ENCODE measurements around the gene PBX1.

Gene PBX1

DNA sequence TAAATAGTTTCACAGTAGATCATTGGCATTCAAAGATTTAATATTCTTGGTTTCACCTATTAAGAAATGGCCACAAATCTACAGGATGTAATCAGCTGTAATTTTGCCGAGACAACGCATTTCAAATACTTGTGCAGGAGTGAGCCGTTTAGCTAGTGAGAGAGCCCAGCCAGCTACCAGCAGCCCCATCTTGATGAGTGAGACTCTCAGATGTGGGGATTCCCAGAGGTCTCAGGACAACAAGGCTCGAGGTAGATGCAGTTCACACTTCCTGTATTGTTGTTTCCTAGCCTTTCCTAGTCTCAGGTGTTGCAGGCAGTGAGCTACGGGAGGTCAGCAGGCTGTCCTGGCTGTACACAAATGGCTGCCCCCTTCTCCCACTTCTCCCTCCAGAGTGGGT, 108.6 kb downstream of the PBX1 start:
- DNase-seq (ENCODE audit: low spot score): no peak

DNA sequence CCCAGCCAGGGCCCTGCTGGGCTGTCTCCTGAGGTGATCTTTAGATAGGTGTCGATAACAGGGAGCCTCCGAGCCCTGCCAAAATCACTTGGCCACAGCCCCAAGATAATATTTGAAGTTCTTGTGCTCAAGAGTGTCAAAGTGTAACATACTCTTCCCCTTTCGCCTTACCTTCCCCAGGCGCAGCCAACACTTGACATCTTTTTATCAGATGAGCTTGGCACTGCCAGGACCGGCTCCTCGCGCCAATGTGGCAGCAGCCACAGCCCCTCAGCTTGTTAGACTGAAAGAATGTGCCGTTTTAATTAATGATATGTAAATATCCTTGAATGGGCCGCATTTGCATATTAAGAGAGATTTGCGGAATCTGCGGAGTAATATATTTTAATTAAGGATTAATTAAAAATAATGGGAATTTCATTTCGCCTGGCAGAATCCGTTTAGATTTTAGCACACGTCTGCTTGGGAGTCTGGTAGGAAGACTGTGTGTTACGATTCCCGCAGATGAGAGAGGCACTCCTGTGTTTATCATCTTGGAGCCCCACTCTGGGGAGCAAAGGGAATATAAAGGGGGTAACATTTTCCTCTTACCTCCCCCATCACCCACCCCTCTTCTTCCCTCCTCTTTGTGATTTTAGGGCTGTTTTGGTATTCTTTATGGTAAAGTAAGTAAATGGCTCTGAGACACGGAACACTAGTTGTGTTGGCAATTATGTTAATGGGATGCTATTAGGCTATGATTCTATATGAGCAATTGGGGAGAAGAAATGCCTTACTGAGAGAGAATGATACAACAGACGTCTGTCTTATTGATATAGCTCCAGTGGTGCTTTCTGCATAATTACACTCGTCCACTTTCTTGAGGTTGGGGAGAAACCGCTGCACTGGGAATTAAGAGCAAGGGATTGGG, 109.8 kb downstream of the PBX1 start:
- no peak for DNase-seq (ENCODE audit: low spot score)

DNA sequence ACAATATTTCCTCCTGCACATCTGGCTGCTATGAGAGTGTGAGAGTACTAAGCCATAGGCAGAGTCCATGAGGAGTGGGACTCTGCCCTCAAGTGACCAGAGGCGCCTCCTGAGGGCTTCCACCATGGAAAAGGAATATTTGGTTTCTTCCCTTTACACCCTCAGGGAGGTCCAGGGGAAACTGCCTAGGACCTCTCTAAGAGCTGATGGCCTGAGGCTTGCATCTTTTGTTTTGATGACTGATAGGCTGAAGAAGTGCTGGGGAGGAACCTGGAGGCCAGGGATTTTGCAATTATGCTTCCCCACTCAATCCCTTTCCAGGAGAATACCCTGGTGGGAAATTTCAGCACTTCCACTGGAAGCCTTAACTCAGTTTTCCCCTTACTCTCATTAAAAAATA, 111.0 kb downstream of the PBX1 start:
- no peak for DNase-seq (ENCODE audit: low spot score)

DNA sequence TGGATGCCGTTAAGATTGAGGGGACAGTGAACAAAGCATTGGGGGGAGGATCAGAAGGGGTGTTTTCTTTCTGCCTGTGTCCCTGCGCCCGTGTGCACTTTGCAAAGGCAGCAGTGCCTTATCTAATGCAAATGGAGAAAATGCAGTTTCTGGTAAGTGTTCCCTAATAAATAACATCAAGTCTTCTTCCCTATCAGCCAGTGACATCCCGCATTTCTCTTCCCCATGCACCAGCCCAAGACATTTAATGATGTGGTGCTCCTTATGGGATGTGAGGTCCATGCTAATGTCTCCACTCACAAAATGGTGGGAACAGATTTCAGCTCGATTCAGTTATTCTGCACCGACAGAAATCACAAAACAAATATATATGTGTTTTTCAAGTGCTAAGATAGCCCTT, 111.8 kb downstream of the PBX1 start:
- DNase-seq (ENCODE audit: low spot score): no peak

DNA sequence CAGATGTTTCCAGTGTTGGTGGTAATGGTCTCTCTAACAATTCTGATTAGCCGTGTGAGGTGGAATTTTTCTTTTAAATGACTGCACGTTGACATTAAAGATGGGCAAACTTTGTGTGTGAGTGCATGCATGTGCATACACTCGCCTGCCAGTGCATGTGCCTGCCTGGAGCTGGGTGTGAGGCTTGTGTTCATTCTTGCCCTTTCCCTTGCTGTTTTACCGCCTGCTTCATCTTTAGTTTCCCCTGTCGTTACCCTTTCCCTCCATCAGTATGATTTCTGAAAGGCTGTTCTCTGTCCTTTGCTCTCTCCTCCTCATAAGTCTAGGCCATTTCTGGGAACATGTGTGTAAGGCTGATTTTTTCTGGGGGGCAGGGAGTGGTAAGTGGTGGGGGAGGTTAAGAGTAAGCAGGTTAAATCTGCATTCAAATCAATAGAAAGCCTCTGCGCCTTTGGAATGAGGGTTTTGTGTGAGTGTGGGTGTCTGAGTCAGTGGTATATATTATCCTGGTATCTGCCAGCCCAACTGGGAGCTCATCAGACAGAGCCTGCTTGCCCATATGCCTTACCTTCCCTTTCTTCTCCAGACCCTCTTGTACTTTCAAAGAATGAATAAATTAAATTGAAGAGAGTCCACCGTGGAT, 112.5 kb downstream of the PBX1 start:
- no peak for DNase-seq (ENCODE audit: low spot score)

DNA sequence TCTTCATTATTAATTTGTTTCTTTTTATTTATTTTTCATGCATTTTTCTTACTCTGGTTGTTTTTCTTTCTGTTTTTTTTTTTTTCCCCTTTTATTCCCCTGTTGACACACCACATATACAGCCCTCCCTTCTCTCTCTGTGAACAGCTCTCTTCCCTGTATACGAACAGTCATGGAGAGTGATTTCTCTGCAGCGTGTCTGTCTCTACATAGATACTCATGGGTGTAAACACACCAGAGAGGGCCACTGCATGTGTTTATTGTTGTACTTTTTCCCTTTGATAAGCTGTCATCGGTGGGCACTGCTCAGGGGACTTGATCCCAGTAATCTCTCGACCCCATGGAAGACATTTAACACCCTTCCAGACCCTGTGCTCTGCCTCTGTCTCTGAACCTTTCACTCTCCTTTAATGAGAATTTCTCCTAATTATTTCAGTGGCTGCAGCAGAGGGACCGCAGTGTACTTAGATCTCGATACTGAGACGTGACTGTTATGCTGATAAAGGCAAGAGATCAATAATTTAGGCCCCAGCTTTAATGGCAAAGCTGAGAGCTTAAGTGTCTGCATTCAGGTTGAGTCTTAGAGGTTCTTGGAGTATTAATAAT, 113.1 kb downstream of the PBX1 start:
- DNase-seq (ENCODE audit: low spot score): no peak

DNA sequence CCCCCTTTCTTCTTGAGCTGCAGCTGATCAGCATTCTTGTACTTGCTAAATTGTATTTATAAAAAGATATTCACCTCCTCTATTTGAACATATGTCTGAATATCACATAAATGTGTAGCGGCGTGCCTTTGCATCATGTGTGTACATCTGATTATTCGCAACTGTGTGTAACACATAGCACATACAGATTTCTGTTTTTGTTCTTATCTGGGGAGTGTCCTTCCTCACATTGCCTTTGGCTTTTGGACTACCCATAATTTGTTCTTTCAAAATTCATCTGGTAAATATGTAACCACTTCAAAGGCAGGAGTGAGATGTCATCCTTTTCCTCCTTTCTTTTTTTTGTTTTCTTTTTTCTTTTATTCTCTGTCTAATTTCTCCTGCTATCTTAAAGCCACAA, 113.6 kb downstream of the PBX1 start:
- no peak for DNase-seq (ENCODE audit: low spot score)

DNA sequence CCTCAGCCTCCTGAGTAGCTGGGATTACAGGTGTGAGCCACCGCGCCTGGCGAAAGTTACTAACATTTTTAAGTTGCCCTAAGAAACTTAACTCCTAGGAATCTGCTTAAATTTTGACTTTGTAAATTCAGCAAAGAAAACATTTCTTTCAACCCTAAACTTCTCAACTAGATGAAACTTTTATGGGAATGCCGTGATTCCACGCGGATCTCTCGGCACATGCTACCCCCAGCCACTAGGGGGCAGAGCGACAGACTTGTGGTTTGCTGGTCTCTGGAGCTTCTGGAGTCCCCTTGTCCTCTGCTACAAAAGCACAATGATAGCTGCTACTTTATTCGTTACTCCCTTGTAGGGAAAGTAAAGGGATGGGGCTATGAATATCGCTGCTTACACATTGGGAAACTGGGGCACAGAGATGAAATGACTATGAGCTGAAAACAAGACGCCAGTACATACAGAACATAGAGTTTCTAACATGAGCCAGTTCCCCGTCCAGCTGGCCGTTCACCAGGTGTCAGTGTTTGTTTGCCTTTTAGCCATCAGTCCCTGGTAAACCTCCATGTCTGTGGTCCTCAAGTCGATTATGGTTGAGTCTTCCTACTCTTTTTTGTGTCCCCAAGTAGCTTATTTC, 114.7 kb downstream of the PBX1 start:
- no peak for DNase-seq (ENCODE audit: low spot score)

DNA sequence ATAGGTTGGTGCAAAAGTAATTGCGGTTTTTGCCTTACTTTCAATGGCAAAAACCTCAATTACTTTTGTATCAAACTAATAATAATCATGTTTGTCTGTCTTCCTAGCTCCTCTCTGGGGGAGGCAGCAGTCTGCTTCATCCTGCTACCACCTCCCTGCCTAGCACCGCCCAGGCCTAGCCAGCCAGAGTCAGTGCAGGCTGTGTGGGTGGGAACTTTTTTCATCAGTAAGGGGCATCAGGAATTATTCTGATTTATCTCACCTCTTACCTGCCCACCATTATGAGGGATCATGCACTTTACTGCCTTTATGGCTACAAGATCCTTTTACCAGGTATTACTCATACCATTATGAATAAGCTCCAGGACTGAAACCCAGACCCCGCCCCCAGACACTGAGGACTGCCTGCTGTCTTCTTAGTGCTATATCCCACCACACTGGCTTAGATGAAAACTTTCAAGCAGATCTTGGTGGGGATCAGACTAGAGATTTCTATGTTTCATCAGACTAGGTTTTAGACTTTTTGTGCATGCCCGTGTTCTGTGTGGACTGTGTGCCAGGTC, 116.4 kb downstream of the PBX1 start:
- no peak for DNase-seq (ENCODE audit: low spot score)

DNA sequence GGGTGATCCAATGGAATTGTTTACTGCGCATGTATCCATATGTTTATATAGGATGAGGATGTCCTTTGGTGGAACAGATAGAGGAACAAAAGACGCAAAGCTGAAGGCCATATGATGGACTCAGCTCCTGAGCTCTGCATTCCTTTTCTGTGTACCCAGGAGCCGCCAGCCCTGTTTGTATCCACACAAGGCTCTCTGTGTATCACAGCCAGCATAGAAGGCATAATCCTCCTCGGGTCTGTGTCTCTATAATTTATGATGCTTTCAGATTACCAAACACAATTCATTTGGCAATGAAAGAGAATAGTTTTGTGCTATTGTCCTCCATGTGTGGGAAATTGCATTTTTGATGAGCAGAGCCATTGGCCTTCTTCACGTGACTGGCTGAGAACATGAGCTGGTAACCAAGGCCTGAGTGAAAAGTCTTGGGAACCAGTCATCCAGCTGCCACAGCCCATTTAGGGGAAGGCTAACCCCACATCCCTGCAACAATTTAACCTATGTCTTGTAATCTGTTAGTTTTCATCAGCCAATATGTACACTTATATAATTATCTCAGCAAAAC, 119.2 kb downstream of the PBX1 start:
- peak; percentile 56 for DNase-seq (ENCODE audit: low spot score)

DNA sequence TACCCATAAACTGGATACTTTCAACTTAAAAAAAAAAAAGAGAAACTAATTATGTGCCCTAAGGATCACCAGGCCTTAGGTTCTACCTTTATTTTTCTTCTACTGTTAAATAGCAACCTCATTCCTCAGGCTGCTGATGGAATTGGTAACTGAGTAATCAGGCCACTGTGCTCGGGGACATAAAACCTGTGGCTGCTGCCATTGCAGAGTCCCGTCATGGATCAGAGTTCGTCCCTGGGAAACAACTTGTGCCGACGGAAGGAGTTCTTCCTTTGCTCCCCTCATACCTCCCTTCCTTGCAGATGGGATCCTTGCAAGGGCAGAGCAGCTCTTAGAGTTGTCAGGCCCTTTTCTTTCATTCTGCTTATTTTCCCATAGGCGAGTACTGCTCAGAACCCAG, 123.6 kb downstream of the PBX1 start:
- DNase-seq (ENCODE audit: low spot score): no peak

DNA sequence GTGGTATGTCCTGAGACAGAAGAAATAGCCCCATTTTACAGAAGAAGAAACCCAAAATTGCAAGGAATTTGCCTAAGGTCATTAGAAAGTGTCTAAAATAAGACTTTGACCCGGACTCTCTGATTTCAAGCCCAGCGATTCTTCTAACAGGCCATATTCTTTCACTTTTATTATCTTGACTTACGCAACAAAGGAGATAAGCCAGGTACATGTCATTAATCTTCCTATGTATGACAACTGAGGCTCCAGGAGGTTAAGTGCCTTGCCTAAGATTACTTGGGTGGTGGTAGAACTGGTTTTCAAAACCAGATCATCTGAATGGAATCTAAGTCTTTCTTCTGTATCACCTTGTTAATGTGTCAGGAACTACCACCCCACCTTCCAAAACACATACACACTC, 124.3 kb downstream of the PBX1 start:
- no peak for DNase-seq (ENCODE audit: low spot score)

DNA sequence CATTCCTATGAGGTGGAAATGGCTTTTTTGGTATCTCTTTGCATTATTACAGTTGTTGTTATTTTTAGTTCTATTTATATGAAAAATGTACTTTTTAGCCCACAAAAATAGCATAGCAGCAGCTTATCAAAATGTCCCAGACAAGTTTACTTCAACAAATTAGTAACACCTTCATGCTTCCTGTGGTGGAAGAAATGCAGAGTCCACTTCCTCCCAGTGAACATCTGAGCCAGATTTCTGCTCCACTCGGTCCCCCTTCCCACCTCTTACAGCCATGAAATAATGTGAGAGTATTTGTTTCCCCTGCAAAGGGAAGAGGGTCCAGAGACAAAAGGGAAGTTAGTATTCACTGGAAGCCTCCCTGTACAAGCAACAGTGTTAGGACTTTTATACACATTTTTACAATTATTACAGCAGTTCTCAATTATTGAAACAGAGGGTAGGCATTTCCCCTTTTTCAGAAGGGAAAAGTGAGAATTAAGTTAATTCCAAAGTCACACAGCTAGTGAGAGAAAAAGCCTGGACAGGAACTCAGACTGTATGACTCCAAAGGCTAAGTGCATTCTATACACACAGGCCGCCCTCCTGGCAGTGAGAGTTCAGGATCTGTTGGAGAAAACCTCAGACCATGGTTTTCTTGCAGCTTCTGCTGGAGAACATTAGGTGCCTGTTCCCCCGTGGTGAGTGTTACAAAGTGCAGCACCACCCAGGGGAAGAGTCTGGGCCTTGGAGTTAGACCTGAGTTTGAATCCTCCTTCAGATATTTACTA, 126.5 kb downstream of the PBX1 start:
- no peak for DNase-seq (ENCODE audit: low spot score)

DNA sequence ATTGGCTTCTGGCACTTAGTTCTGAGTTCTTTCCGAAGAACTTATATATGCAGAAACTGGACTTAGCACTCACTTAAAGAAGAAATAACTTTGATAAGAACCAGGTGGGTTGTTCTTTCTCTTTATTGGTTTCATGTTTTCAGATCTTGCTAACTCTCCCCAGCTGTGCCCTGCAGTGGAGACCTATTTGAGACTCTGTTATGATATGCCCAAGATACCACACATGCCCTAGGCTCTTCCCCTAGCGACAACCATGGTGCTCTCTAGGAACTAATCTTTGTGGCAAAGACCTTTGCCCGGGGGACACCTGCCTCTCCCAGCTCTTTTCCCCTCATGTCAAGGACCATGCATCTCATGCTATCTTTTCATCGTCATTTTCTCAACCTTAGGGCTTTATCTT, 128.8 kb downstream of the PBX1 start:
- no peak for DNase-seq (ENCODE audit: low spot score)

DNA sequence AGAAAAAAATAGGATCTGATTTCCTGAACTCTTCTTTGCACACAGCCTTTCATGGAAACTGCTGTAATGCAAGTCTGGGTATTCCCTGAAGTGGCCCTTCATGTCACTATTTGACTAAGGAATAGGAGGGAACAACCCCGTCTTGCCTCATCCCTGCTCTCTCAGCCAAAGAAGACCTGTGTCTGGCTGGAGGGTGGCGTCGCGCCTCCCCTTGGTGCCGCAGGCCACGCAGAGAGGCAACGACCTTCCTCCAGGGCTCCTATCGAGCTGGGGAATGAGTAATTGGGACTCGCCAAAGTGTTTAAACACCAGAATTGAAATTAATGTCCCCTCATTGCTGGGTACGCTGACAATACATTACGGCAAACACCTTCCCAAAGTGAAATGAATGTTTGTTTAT, 129.8 kb downstream of the PBX1 start:
- DNase-seq (ENCODE audit: low spot score): no peak

DNA sequence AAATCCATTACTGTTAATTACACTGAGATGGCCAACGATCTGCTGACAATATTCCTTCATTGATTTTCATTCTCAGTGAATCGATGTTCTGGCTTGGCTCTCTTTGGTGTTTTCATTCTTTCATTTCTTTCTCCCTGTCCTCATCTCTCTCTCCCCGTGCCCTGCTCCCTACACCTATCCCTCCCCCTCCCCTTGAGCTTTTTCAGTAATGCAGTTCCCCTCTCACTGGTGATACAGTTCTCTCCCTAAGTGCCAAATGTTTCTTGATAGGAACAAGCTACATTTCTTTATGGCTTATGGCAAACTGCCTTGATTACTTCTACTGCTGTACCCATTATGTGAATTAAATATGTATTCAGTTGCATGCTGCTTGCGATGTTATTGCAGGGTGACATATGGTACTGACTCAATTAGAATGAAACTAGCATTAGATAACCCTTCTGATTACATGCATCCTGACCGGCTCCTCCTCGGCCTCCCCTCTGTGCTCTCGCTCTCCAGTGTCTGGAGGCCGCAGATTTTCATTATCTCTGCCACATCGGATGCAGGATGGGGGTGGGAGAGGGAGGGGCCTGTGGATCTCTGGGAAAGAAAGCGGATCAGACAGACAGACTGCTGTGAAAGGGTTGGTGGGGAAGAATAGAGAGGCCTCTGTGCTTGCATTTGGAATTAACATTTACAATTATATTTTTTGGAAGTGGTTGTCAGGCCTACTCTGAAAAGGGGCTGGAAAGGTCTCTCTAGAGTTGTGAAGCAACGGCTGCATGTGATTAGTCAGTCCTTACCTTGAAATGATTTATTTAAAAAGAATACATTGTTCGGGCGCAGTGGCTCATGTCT, 130.9 kb downstream of the PBX1 start:
- no peak for DNase-seq (ENCODE audit: low spot score)

DNA sequence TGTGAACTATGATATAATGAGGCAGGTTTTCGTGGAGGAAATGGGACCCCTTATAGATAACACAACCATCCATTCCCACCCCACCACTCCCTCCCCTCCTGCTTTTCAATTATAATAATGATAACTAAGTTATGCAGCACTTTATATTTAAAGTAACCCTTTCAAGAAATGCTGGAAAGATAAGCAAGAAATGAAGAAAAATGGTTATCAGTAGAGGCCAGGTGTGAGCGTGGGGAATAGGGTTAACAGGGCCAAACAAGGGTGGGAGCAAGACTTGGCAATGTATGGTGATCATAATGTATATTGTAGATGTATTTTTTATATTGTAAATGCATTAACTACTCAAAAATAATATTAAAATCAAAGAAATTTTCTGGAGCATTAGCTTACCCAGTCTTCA, 133.4 kb downstream of the PBX1 start:
- DNase-seq (ENCODE audit: low spot score): no peak

DNA sequence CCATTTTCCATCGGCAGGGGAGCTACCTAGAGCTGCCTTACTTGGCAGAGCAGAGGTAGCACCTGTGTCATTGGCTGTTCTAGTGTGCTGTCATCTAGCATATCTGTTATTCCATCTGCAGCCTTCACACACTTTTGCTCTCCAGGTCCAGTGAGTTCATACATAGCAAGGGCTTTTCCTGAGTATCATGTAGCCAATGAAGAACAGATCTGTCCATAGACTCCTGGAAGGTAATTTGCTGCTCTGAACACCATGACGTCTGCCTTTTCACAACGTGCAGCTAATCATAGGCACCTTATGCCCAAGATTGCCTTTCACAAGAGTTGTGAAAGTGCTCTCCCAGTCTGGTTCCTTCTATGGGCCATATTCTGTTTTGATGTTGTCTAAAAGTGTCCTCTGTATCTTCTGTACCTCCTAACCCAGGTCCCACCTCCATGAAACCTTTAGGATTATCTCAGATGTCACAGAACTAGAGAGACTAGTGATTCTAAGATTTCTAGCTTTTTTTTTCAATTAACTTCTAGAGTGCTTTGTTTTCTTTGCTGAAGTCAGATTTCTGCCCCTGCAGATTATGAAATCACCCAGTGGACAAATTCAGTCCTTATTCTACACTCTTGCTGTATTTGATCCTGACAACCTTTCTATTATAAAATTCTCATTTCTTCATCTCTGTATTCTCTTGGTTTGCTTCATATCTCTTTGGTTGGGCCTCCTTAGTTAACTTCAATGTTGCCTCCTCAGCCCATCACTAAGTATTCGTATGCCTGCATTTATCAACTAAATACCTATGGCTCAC, 134.8 kb downstream of the PBX1 start:
- no peak for DNase-seq (ENCODE audit: low spot score)

DNA sequence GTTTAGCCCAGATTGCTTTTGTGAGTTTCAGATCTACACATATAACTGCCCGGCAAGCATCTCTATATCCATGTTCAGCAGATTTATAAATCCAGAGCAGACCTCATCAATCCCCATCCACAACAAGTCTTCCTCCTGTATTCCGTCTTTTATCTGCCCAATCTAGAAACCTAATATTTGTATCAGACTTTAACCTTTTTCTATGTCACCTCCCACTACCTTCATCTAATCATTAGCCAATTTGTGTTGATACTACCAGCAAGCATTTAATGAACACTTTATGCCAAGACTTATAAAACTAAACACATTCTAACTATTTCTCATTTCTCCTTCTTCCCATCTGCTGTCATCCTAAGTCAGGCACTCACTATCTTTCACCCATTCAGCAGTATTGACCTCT, 135.5 kb downstream of the PBX1 start:
- DNase-seq (ENCODE audit: low spot score): no peak
